Measurements from ENCODE around the gene SEZ6L2. TPM values are rescaled to one million over a fixed set of nuclear protein-coding genes. Genes with fewer than 3 reads are reported as not detected.

Gene SEZ6L2
- total and polyA plus RNA-seq, 2 of the 13 experiments (the other 11 are each of a cell fraction or from before 2014, with no cell fraction given) = 14.9 to 16.9 TPM

DNA sequence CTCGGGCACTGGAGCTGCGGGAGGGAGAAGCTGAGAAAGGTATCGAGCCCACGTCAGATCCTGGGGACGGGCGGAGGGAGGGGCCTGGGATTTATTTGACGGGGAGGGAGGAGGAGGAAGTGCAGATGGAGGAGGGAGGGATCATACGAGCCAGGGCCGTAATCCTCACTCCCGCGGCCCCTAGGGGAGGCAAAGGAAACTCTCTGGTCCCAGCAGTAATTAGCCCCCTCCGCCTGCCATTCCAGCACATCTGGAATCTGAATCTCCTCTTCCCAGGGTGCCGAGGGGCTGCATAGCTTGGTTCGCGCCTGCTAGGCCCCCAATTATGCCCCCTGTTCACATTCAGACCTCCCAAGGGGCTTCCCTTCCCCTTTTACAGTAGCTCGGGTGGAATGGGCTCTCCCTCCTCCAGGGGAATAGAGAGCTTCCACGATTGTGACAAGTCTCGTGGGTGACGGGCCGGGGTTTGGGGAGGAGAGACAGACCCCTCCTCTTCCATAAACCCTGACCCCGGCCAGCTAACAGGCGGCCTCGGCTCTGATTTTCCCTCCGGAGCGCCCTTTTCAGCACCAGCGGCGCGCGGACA is at the start of gene SEZ6L2 (continued):
- TF ChIP-seq, protein P1, sequence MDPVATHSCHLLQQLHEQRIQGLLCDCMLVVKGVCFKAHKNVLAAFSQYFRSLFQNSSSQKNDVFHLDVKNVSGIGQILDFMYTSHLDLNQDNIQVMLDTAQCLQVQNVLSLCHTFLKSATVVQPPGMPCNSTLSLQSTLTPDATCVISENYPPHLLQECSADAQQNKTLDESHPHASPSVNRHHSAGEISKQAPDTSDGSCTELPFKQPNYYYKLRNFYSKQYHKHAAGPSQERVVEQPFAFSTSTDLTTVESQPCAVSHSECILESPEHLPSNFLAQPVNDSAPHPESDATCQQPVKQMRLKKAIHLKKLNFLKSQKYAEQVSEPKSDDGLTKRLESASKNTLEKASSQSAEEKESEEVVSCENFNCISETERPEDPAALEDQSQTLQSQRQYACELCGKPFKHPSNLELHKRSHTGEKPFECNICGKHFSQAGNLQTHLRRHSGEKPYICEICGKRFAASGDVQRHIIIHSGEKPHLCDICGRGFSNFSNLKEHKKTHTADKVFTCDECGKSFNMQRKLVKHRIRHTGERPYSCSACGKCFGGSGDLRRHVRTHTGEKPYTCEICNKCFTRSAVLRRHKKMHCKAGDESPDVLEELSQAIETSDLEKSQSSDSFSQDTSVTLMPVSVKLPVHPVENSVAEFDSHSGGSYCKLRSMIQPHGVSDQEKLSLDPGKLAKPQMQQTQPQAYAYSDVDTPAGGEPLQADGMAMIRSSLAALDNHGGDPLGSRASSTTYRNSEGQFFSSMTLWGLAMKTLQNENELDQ (CRISPR knock-in tag; IDR thresholded peaks at IDR 0.05; ENCODE audit: borderline replicate concordance) = peak; percentile 96
- TF ChIP-seq CEBPG (CRISPR knock-in tag; IDR thresholded peaks at IDR 0.05) = no peak
- TF ChIP-seq, protein P2, sequence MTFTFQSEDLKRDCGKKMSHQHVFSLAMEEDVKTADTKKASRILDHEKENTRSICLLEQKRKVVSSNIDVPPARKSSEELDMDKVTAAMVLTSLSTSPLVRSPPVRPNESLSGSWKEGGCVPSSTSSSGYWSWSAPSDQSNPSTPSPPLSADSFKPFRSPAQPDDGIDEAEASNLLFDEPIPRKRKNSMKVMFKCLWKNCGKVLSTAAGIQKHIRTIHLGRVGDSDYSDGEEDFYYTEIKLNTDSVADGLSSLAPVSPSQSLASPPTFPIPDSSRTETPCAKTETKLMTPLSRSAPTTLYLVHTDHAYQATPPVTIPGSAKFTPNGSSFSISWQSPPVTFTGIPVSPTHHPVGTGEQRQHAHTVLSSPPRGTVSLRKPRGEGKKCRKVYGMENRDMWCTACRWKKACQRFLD (CRISPR knock-in tag; IDR thresholded peaks at IDR 0.05; ENCODE audit: borderline replicate concordance) = peak; percentile 93; the same call in 1 of the 2 replicates
- TF ChIP-seq KDM5B (CRISPR knock-in tag; IDR thresholded peaks at IDR 0.05; ENCODE audit: borderline replicate concordance) = no peak
- 0 out of 2 replicates have a peak, but pooled peaks have one; percentile 92 for TF ChIP-seq XBP1 (CRISPR knock-in tag; IDR thresholded peaks at IDR 0.05)
- peak; percentile 87; the same call in 1 of the 2 replicates for TF ChIP-seq SMYD3 (CRISPR knock-in tag; IDR thresholded peaks at IDR 0.05)
- peak; percentile 95 for TF ChIP-seq MIER2 (CRISPR knock-in tag; IDR thresholded peaks at IDR 0.05)
- TF ChIP-seq RORA (CRISPR knock-in tag; IDR thresholded peaks at IDR 0.05) = no peak
- TF ChIP-seq, protein P3, sequence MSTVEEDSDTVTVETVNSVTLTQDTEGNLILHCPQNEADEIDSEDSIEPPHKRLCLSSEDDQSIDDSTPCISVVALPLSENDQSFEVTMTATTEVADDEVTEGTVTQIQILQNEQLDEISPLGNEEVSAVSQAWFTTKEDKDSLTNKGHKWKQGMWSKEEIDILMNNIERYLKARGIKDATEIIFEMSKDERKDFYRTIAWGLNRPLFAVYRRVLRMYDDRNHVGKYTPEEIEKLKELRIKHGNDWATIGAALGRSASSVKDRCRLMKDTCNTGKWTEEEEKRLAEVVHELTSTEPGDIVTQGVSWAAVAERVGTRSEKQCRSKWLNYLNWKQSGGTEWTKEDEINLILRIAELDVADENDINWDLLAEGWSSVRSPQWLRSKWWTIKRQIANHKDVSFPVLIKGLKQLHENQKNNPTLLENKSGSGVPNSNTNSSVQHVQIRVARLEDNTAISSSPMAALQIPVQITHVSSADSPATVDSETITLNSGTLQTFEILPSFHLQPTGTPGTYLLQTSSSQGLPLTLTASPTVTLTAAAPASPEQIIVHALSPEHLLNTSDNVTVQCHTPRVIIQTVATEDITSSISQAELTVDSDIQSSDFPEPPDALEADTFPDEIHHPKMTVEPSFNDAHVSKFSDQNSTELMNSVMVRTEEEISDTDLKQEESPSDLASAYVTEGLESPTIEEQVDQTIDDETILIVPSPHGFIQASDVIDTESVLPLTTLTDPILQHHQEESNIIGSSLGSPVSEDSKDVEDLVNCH (CRISPR knock-in tag; IDR thresholded peaks at IDR 0.05) = no peak
- TF ChIP-seq REL (CRISPR knock-in tag; conservative IDR thresholded peaks at IDR 0.05) = no peak; the same call in 1 of the 2 replicates
- no peak for TF ChIP-seq ZNF441 (CRISPR knock-in tag; IDR thresholded peaks at IDR 0.05; ENCODE audit: borderline replicate concordance)
- no peak for TF ChIP-seq HES4 (CRISPR knock-in tag; IDR thresholded peaks at IDR 0.05; ENCODE audit: borderline replicate concordance)
- no peak for TF ChIP-seq MTA3 (CRISPR knock-in tag; IDR thresholded peaks at IDR 0.05)
- TF ChIP-seq ZBTB8A (CRISPR knock-in tag; IDR thresholded peaks at IDR 0.05; ENCODE audit: borderline replicate concordance, low read depth) = no peak
- TF ChIP-seq, protein P4, sequence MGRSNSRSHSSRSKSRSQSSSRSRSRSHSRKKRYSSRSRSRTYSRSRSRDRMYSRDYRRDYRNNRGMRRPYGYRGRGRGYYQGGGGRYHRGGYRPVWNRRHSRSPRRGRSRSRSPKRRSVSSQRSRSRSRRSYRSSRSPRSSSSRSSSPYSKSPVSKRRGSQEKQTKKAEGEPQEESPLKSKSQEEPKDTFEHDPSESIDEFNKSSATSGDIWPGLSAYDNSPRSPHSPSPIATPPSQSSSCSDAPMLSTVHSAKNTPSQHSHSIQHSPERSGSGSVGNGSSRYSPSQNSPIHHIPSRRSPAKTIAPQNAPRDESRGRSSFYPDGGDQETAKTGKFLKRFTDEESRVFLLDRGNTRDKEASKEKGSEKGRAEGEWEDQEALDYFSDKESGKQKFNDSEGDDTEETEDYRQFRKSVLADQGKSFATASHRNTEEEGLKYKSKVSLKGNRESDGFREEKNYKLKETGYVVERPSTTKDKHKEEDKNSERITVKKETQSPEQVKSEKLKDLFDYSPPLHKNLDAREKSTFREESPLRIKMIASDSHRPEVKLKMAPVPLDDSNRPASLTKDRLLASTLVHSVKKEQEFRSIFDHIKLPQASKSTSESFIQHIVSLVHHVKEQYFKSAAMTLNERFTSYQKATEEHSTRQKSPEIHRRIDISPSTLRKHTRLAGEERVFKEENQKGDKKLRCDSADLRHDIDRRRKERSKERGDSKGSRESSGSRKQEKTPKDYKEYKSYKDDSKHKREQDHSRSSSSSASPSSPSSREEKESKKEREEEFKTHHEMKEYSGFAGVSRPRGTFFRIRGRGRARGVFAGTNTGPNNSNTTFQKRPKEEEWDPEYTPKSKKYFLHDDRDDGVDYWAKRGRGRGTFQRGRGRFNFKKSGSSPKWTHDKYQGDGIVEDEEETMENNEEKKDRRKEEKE (IDR thresholded peaks at IDR 0.05) = no peak
- no peak for TF ChIP-seq MAFK (conservative IDR thresholded peaks at IDR 0.05 in 1 of 2, IDR thresholded peaks at IDR 0.05 in 1 of 2; ENCODE audit: low read length in 2 of 2)
- TF ChIP-seq HIVEP1 (CRISPR knock-in tag; IDR thresholded peaks at IDR 0.05) = no peak
- TF ChIP-seq MYNN (CRISPR knock-in tag; IDR thresholded peaks at IDR 0.05; ENCODE audit: low read depth) = peak; percentile 90; the same call in 1 of the 2 replicates
- TF ChIP-seq KDM4B (CRISPR knock-in tag; IDR thresholded peaks at IDR 0.05) = no peak; the same call in 1 of the 2 replicates
- TF ChIP-seq, protein P5, sequence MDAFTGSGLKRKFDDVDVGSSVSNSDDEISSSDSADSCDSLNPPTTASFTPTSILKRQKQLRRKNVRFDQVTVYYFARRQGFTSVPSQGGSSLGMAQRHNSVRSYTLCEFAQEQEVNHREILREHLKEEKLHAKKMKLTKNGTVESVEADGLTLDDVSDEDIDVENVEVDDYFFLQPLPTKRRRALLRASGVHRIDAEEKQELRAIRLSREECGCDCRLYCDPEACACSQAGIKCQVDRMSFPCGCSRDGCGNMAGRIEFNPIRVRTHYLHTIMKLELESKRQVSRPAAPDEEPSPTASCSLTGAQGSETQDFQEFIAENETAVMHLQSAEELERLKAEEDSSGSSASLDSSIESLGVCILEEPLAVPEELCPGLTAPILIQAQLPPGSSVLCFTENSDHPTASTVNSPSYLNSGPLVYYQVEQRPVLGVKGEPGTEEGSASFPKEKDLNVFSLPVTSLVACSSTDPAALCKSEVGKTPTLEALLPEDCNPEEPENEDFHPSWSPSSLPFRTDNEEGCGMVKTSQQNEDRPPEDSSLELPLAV (CRISPR knock-in tag; conservative IDR thresholded peaks at IDR 0.05; ENCODE audit: low read depth) = no peak

All from HepG2 (cell line).